IMR-90 (cell line): ENCODE data around the gene PRTFDC1. TPM values are rescaled to one million over a fixed set of nuclear protein-coding genes. Genes with fewer than 3 reads are reported as not detected.

ENCODE experiments used
- ATAC-seq: fragments of 200-7000 bp; cut with Tn5 transposase; 2 replicates; pipeline ENCODE4 v1.9.1; 2020; ENCODE audit warnings: low read depth, mild to moderate bottlenecking, moderate library complexity
- BruUV-seq: library from RNA; stranded (reverse); fragments of 400-500 nt; replicated peaks from 2 replicates; lab custom pipeline; 2021; lab: Mats Ljungman, UMichigan
- CTCF ChIA-PET: fragments of 300-600 bp; formaldehyde crosslinking; extraction: SDS; loops from one replicate; lab custom pipeline; 2021; ENCODE audit warnings: antibody characterized with exemption; lab: Yijun Ruan, JAX
- POLR2A ChIA-PET: fragments of 300-600 bp; sonication (Branson Sonifier 250); formaldehyde crosslinking; loops from one replicate; lab custom pipeline; 2022; ENCODE audit warnings: antibody characterized with exemption; ENCODE audit not compliant: unreplicated experiment; lab: Charles Lee
- DNase-seq: peaks from one replicate; pipeline ENCODE4 v3.0.0; 2013
- H2AFZ ChIP-seq: replicated peaks from 2 replicates; pipeline ENCODE3; 2013; ENCODE audit warnings: low read length, mild to moderate bottlenecking; ENCODE audit not compliant: poor library complexity
- H2AK5ac ChIP-seq: 2 replicates; pipeline ENCODE4 v1.6.1; 2013; ENCODE audit warnings: low read depth, low read length, inconsistent platforms
- H2AK9ac ChIP-seq: replicated peaks from 2 replicates; pipeline ENCODE3; 2013; ENCODE audit warnings: mild to moderate bottlenecking, low read depth, low read length, moderate library complexity; ENCODE audit not compliant: poor library complexity
- H2BK120ac ChIP-seq: 2 replicates; pipeline ENCODE4 v1.6.1; 2013; ENCODE audit warnings: low read depth, low read length, inconsistent platforms
- H2BK15ac ChIP-seq: 3 replicates; pipeline ENCODE4 v1.6.1; 2013; ENCODE audit warnings: low read depth, low read length, inconsistent platforms
- H2BK20ac ChIP-seq: 2 replicates; pipeline ENCODE4 v1.6.1; 2013; ENCODE audit warnings: low read depth, mild to moderate bottlenecking, inconsistent platforms, low read length, moderate library complexity
- H2BK5ac ChIP-seq: 2 replicates; pipeline ENCODE4 v1.6.1; 2013; ENCODE audit warnings: mild to moderate bottlenecking, low read depth, low read length, inconsistent platforms; ENCODE audit not compliant: poor library complexity, severe bottlenecking
- H3K14ac ChIP-seq: replicated peaks from 2 replicates; pipeline ENCODE4 v1.6.1; 2013; ENCODE audit warnings: low read depth, low read length, inconsistent platforms
- H3K18ac ChIP-seq: 2 replicates; pipeline ENCODE4 v1.6.1; 2013; ENCODE audit warnings: low read depth, low read length, control low read depth
- H3K23ac ChIP-seq: 2 replicates; pipeline ENCODE4 v1.6.1; 2013; ENCODE audit warnings: low read depth, low read length, inconsistent platforms
- H3K27ac ChIP-seq: 2 replicates; pipeline ENCODE4 v1.5.1; 2013; ENCODE audit warnings: mild to moderate bottlenecking, control low read depth, low read length; ENCODE audit not compliant: insufficient read depth
- H3K27me3 ChIP-seq: 2 replicates; pipeline ENCODE4 v1.6.1; 2013; ENCODE audit warnings: low read length; ENCODE audit not compliant: control insufficient read depth, insufficient read depth
- H3K36me3 ChIP-seq: 2 replicates; pipeline ENCODE4 v1.6.1; 2013; ENCODE audit warnings: low read length, mixed read lengths; ENCODE audit not compliant: control insufficient read depth, insufficient read depth
- H3K4ac ChIP-seq: 2 replicates; pipeline ENCODE4 v1.6.1; 2013; ENCODE audit warnings: low read depth, low read length, inconsistent platforms
- H3K4me1 ChIP-seq: 2 replicates; pipeline ENCODE4 v1.6.1; 2013; ENCODE audit warnings: low read length, mixed read lengths; ENCODE audit not compliant: control insufficient read depth, insufficient read depth
- H3K4me2 ChIP-seq: 2 replicates; pipeline ENCODE4 v1.6.1; 2013; ENCODE audit warnings: low read depth, mild to moderate bottlenecking, control low read depth, low read length, moderate library complexity
- H3K4me3 ChIP-seq: 2 replicates; pipeline ENCODE4 v1.5.1; 2013; ENCODE audit warnings: low read depth, mild to moderate bottlenecking, control low read depth, low read length, moderate library complexity; ENCODE audit not compliant: insufficient read depth
- H3K56ac ChIP-seq: 2 replicates; pipeline ENCODE4 v1.6.1; 2013; ENCODE audit warnings: low read length, inconsistent platforms; ENCODE audit not compliant: insufficient read depth; ENCODE audit errors: extremely low read depth
- H3K79me1 ChIP-seq, 2 experiments: 2 replicates each; pipeline ENCODE4 v1.6.1; 2013; ENCODE audit warnings: low read length in 2 of 2, inconsistent platforms in 1 of 2, low read depth in 1 of 2
- H3K9ac ChIP-seq: 2 replicates; pipeline ENCODE4 v1.6.1; 2013; ENCODE audit warnings: low read depth, low read length, control low read depth
- H3K9me1 ChIP-seq: 2 replicates; pipeline ENCODE4 v1.6.1; 2013; ENCODE audit warnings: low read length, inconsistent platforms; ENCODE audit not compliant: insufficient read depth
- H3K9me3 ChIP-seq: 2 replicates; pipeline ENCODE4 v1.6.1; 2013; ENCODE audit warnings: low read length; ENCODE audit not compliant: control insufficient read depth, insufficient read depth
- H4K20me1 ChIP-seq: 2 replicates; pipeline ENCODE4 v1.6.1; 2013; ENCODE audit warnings: low read length, inconsistent platforms; ENCODE audit not compliant: insufficient read depth
- H4K5ac ChIP-seq: 2 replicates; pipeline ENCODE4 v1.6.1; 2013; ENCODE audit warnings: mild to moderate bottlenecking, low read depth, low read length, control low read depth
- H4K8ac ChIP-seq, 2 experiments: 2 replicates each; pipeline ENCODE4 v1.6.1; 2013; ENCODE audit warnings: low read depth in 2 of 2, low read length in 2 of 2, control low read depth in 1 of 2, inconsistent platforms in 1 of 2
- H4K91ac ChIP-seq: 2 replicates; pipeline ENCODE4 v1.6.1; 2013; ENCODE audit warnings: low read depth, low read length, inconsistent platforms; ENCODE audit not compliant: insufficient read depth
- BHLHE40 ChIP-seq: fragments of 150-350 bp; IDR thresholded peaks from 2 replicates; pipeline ENCODE4 v1.6.1; 2016; ENCODE audit warnings: mild to moderate bottlenecking, low read depth, low read length
- CEBPB ChIP-seq: IDR thresholded peaks from 2 replicates; pipeline ENCODE4 v1.6.1; 2012; ENCODE audit warnings: low read depth, low read length, improper control_type of control experiment
- CHD1 ChIP-seq: IDR thresholded peaks from 2 replicates; pipeline ENCODE4 v1.6.1; 2012; ENCODE audit warnings: low read depth, low read length, improper control_type of control experiment
- FOS ChIP-seq: fragments of 150-350 bp; IDR thresholded peaks from 2 replicates; pipeline ENCODE4 v1.6.1; 2016; ENCODE audit warnings: low read depth, low read length
- MAFK ChIP-seq: IDR thresholded peaks from 2 replicates; pipeline ENCODE4 v1.6.1; 2012; ENCODE audit warnings: low read depth, low read length, improper control_type of control experiment
- MAZ ChIP-seq: IDR thresholded peaks from 2 replicates; pipeline ENCODE4 v1.6.1; 2012; ENCODE audit warnings: low read depth, mild to moderate bottlenecking, low read length, improper control_type of control experiment, moderate library complexity, borderline replicate concordance
- MXI1 ChIP-seq: IDR thresholded peaks from 2 replicates; pipeline ENCODE4 v1.6.1; 2012; ENCODE audit warnings: low read depth, mild to moderate bottlenecking, low read length, moderate library complexity, borderline replicate concordance
- NFE2L2 ChIP-seq: fragments of 150-350 bp; IDR thresholded peaks from 2 replicates; pipeline ENCODE4 v1.6.1; 2016; ENCODE audit warnings: low read depth, mild to moderate bottlenecking, low read length
- POLR2A ChIP-seq: IDR thresholded peaks from 2 replicates; pipeline ENCODE4 v1.6.1; 2012; ENCODE audit warnings: mild to moderate bottlenecking, low read depth, low read length
- RAD21 ChIP-seq: IDR thresholded peaks from 2 replicates; pipeline ENCODE4 v1.6.1; 2012; ENCODE audit warnings: low read length, improper control_type of control experiment
- RCOR1 ChIP-seq: IDR thresholded peaks from 2 replicates; pipeline ENCODE4 v1.6.1; 2012; ENCODE audit warnings: mild to moderate bottlenecking, low read length, improper control_type of control experiment; ENCODE audit not compliant: insufficient replicate concordance
- RFX5 ChIP-seq: IDR thresholded peaks from 2 replicates; pipeline ENCODE4 v1.8.0; 2012; ENCODE audit warnings: low read depth, mild to moderate bottlenecking, low read length, moderate library complexity
- SMC3 ChIP-seq: fragments of 150-350 bp; IDR thresholded peaks from 2 replicates; pipeline ENCODE4 v1.6.1; 2016; ENCODE audit warnings: low read depth, mild to moderate bottlenecking, antibody characterized with exemption, low read length, moderate library complexity
- WGBS, 2 experiments: methylation state at CpG; one replicate each; pipeline versions ENCODE4 v1.1.5 to v1.1.7; 2013; ENCODE audit warnings: missing lambda C conversion rate in 2 of 2; ENCODE audit not compliant: insufficient read length in 1 of 2; ENCODE audit errors: extremely low coverage in 2 of 2; 5-methylcytosine and 5-hydroxymethylcytosine counted together
- dilution Hi-C: fragments of 300-500 bp; cut with HindIII; formaldehyde crosslinking; loops from one replicate; pipeline ENCODE4 v1.14.3; 2018; ENCODE audit warnings: low sequenced_read_pairs; ENCODE audit not compliant: unreplicated experiment
- in situ Hi-C: fragments of 300-500 bp; cut with MboI; formaldehyde crosslinking; loops from 3 replicates; pipeline ENCODE4 v1.14.3; 2019; ENCODE audit warnings: low sequenced_read_pairs, inconsistent platforms, mixed read lengths
- intact Hi-C: fragments of 100-400 bp; cut with micrococcal nuclease; formaldehyde crosslinking; loops from 2 replicates; pipeline ENCODE4 v1.10.0; 2022
- polyA plus RNA-seq, 3 experiments: library from polyadenylated mRNA; depleted of rRNA; stranded (reverse); fragments of >200 nt; gene quantifications; 2 replicates each; pipeline ENCODE4 v1.2.3, GENCODE V29; 2012; ENCODE audit warnings: low replicate concordance in 1 of 3
- total RNA-seq: library from RNA; depleted of rRNA; stranded (reverse); fragments of >200 nt; gene quantifications from 2 replicates; pipeline ENCODE4 v1.2.3, GENCODE V29; 2012
- TF ChIP-seq, protein P1 (sequence below): conservative IDR thresholded peaks from 2 replicates; pipeline ENCODE4 v1.5.1; 2012; ENCODE audit warnings: mild to moderate bottlenecking, low read depth, low read length, improper control_type of control experiment
- TF ChIP-seq, protein P2 (sequence below): fragments of 150-350 bp; IDR thresholded peaks from 2 replicates; pipeline ENCODE4 v1.6.1; 2017; ENCODE audit warnings: mild to moderate bottlenecking, antibody characterized with exemption, low read length, low read depth
- TF ChIP-seq, protein P3 (sequence below): fragments of 150-350 bp; IDR thresholded peaks from 2 replicates; pipeline ENCODE4 v1.6.1; 2016; ENCODE audit warnings: low read depth, mild to moderate bottlenecking, low read length, moderate library complexity, borderline replicate concordance

PRTFDC1 gene
- total and polyA plus RNA-seq, 2 of the 4 experiments (the other 2 are of a cell fraction) = 12.3 to 17.9 TPM

DNA sequence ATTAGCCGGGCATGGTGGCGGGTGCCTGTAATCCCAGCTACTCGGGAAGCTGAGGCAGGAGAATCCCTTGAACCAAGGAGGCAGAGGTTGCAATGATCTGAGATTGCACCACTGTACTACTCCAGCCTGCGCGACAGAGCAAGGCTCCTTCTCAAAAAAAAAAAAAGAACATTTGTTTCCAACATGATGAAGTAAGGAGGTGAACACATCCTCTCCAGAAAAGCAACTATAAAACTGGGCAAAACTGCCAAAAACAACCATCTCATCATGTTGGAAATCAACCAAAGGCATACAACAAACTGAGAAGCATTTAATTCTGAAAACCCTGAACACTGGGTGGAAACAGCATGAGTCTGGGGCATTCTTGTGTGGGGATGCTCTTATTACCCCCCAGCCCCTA lies 14.3 kb downstream of the PRTFDC1 start:
- Histone ChIP-seq H3K27ac (no peak overlapping the region), H2BK5ac (no peak overlapping the region), H3K14ac (no peak overlapping the region), H3K56ac (no peak overlapping the region), H3K23ac (no peak overlapping the region), H4K20me1 (no peaks in the 10 kb centered on the region), H2BK120ac (no peak overlapping the region), H3K9ac (no peak overlapping the region), H3K36me3 (no peaks in the 10 kb centered on the region), H2AK9ac (no peak overlapping the region), H3K4ac (no peak overlapping the region), H4K91ac (no peak overlapping the region), H3K18ac (no peak overlapping the region), H4K8ac (no peak overlapping the region), H4K5ac (no peak overlapping the region), H3K4me3 (no peak overlapping the region), H2AK5ac (no peak overlapping the region), H2BK15ac (no peak overlapping the region), H3K27me3 (no peaks in the 10 kb centered on the region), H3K79me1 (no peaks in the 10 kb centered on the region), H3K4me2 (no peak overlapping the region), H2AFZ (no peak overlapping the region), H2BK20ac (no peak overlapping the region), H3K4me1 (no peaks in the 10 kb centered on the region), H3K9me3 (no peaks in the 10 kb centered on the region), H3K9me1 (no peaks in the 10 kb centered on the region; the same call in 1 of the 2 replicates)
- in situ Hi-C loops = no loop called here
- WGBS, 2 experiments = no CpG with 5 or more reads among the region's 5 CpGs
- no TSS peak for BruUV-seq
- TF ChIP-seq BHLHE40 (no peak), RFX5 (no peak), FOS (no peak), RAD21 (no peak), CHD1 (no peak), MAFK (no peak), NFE2L2 (no peak), RCOR1 (no peak), MAZ (no peak), CEBPB (no peak), POLR2A (no peak), SMC3 (no peak), MXI1 (no peak)
- TF ChIP-seq, protein P1, sequence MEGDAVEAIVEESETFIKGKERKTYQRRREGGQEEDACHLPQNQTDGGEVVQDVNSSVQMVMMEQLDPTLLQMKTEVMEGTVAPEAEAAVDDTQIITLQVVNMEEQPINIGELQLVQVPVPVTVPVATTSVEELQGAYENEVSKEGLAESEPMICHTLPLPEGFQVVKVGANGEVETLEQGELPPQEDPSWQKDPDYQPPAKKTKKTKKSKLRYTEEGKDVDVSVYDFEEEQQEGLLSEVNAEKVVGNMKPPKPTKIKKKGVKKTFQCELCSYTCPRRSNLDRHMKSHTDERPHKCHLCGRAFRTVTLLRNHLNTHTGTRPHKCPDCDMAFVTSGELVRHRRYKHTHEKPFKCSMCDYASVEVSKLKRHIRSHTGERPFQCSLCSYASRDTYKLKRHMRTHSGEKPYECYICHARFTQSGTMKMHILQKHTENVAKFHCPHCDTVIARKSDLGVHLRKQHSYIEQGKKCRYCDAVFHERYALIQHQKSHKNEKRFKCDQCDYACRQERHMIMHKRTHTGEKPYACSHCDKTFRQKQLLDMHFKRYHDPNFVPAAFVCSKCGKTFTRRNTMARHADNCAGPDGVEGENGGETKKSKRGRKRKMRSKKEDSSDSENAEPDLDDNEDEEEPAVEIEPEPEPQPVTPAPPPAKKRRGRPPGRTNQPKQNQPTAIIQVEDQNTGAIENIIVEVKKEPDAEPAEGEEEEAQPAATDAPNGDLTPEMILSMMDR = no peak
- TF ChIP-seq, protein P2, sequence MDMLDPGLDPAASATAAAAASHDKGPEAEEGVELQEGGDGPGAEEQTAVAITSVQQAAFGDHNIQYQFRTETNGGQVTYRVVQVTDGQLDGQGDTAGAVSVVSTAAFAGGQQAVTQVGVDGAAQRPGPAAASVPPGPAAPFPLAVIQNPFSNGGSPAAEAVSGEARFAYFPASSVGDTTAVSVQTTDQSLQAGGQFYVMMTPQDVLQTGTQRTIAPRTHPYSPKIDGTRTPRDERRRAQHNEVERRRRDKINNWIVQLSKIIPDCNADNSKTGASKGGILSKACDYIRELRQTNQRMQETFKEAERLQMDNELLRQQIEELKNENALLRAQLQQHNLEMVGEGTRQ = no peak
- TF ChIP-seq, protein P3, sequence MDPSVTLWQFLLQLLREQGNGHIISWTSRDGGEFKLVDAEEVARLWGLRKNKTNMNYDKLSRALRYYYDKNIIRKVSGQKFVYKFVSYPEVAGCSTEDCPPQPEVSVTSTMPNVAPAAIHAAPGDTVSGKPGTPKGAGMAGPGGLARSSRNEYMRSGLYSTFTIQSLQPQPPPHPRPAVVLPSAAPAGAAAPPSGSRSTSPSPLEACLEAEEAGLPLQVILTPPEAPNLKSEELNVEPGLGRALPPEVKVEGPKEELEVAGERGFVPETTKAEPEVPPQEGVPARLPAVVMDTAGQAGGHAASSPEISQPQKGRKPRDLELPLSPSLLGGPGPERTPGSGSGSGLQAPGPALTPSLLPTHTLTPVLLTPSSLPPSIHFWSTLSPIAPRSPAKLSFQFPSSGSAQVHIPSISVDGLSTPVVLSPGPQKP = no peak
- ChIA-PET CTCF (interaction anchor here (0.6 to 1.1 kb wide), 2 partner anchors 49 to 52 kb away, joined by 3 read pairs; no protein-coding TSS in a partner anchor), POLR2A (no interaction called here)
- no peak for ATAC-seq
- DNase-seq = no peak
- dilution Hi-C loops = no loop called here
- intact Hi-C loops = no loop called here
